Peyer's patch (tissue), 4 donors: Measurements from ENCODE around the gene OXNAD1.

Experiments
- POLR2A ChIP-seq, 2 donors: fragments of 450-650 bp; IDR thresholded peaks; one replicate each; pipeline ENCODE4 v1.5.1; 2017; ENCODE audit warnings: antibody characterized with exemption in 2 of 2, mild to moderate bottlenecking in 2 of 2, moderate library complexity in 2 of 2
- TF ChIP-seq, protein P1 (sequence below), 6 experiments: fragments of 450-650 bp in 4 of 6; fragments of 200-600 bp in 2 of 6; sonication (generic) in 1 of 6; IDR thresholded peaks; one replicate each; pipeline ENCODE4 v1.5.1; 2017 to 2019; ENCODE audit warnings: antibody characterized with exemption in 6 of 6, mild to moderate bottlenecking in 3 of 6, moderate library complexity in 1 of 6

DNA sequence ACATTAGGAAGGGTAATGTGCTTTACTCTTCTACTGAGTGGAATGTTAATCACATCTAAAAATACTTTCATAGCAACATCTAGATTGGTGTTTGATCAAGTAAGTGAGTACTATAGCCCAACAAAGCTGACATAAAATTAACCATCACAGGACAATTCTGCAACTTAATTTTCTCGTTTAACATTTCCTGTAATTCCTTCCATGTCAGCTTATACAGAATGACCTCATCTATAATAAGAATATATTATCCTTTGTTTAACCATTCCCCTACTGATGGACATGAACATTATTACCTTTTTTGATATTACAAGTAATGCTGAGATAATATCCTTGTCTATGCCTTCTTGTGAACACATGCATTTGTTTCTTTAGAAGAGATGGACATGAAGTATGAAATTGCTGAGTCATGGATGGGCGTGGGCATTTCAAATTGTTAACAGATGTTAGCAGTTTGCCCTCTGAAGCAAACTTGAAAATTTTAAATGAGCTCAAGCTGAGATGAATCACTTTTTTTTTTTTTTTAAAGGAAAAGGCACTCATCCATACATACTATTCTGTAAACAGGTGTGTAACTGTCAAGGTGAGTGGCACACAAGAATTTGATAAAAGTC is 85.1 kb downstream of the OXNAD1 start:
- TF ChIP-seq, protein P1, sequence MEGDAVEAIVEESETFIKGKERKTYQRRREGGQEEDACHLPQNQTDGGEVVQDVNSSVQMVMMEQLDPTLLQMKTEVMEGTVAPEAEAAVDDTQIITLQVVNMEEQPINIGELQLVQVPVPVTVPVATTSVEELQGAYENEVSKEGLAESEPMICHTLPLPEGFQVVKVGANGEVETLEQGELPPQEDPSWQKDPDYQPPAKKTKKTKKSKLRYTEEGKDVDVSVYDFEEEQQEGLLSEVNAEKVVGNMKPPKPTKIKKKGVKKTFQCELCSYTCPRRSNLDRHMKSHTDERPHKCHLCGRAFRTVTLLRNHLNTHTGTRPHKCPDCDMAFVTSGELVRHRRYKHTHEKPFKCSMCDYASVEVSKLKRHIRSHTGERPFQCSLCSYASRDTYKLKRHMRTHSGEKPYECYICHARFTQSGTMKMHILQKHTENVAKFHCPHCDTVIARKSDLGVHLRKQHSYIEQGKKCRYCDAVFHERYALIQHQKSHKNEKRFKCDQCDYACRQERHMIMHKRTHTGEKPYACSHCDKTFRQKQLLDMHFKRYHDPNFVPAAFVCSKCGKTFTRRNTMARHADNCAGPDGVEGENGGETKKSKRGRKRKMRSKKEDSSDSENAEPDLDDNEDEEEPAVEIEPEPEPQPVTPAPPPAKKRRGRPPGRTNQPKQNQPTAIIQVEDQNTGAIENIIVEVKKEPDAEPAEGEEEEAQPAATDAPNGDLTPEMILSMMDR (IDR thresholded peaks at IDR 0.05): no peak
- no peak for TF ChIP-seq POLR2A (IDR thresholded peaks at IDR 0.05)
